ENCODE results near the gene NOPCHAP1.

- TF ChIP-seq, protein P1, sequence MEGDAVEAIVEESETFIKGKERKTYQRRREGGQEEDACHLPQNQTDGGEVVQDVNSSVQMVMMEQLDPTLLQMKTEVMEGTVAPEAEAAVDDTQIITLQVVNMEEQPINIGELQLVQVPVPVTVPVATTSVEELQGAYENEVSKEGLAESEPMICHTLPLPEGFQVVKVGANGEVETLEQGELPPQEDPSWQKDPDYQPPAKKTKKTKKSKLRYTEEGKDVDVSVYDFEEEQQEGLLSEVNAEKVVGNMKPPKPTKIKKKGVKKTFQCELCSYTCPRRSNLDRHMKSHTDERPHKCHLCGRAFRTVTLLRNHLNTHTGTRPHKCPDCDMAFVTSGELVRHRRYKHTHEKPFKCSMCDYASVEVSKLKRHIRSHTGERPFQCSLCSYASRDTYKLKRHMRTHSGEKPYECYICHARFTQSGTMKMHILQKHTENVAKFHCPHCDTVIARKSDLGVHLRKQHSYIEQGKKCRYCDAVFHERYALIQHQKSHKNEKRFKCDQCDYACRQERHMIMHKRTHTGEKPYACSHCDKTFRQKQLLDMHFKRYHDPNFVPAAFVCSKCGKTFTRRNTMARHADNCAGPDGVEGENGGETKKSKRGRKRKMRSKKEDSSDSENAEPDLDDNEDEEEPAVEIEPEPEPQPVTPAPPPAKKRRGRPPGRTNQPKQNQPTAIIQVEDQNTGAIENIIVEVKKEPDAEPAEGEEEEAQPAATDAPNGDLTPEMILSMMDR (IDR thresholded peaks at IDR 0.05) = no peak
- no peak for TF ChIP-seq POLR2A (IDR thresholded peaks at IDR 0.05)
Observed at GRCh38 chr12:104944252-104944651, 41.9 kb upstream of the NOPCHAP1 start.
